RCC 7860 (cell line): ENCODE data around the gene USP35.
"Not testable (repeated sequence)": the region's sequence is repeated elsewhere in the genome, so short reads cannot be mapped to it uniquely, and the experiment has no call there.

Experiments
- DNase-seq: peaks from one replicate; pipeline ENCODE4 v3.0.0-alpha.2; 2015; ENCODE audit warnings: low spot score
- FAIRE-seq: peaks from 2 replicates; lab custom pipeline; 2012; peaks lifted over from hg19 to GRCh38; lab: Jason Lieb, UNC

USP35 gene

DNA sequence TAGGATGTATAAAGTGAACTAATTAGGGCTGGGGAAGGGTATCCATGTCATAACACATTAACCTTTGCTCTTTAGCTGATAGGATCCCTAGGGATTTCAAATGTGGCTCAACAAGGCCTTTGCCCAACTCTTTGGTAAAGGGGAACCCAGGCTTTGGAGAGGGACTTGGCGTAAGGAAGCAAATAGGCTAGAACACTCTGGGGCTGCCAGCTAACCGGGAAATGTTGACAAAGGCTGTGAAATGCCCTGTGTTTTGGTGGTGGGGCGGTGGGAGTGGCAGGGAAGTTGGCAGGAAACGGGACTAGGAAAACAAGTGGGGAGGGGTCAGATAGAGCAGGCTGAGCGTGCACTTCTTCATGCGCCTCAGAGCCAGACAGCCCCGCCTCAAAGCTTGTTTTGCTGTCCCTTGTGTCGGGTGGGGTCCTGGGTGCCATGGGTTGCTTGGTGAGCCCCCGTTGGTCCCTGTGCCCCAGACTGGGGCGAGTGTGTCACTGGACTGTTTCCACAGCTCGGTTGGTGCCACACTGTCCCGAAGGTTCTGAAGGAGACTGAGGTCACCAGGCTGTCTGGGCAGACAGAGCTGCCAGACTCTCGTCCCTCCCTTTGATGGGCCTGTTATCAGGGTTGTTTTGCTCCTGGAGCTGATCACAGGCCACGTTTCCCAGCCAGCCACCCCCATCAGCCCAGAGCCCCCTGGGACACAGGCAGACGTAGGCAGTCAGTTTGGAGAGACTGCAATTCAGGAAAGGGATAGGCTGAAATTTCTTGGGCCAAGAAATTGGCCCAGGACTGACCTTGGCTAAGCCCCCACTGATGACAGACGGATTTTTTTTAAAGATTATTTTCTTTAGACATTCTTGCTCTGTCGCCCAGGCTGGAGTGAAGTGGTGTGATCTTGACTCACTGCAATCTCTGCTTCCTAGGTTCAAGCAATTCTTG, 19.9 kb upstream of the USP35 start:
- no peak for DNase-seq

DNA sequence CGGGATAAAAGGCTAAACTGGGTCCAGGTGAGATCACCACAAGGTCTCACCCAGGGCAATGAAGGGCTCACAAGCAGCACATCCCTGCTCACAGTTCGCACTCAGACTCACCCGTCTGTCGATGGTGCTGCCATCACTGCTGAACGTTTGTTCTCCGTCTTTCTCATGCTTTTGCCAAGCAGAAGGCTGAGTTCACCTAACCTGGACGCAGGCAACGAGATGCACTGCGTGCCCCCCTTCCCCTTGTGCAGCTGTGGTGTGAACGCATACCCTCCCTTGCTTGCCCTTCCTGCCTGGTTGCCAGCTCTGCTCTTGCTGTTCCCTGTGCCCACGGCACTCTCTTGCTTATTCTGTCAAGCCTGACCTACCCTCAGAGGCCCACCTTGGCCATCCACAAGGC, 18.3 kb upstream of the USP35 start:
- DNase-seq (no peak), FAIRE-seq (no peak)

More for the DNA sequence above, 19.9 kb upstream of the USP35 start:
- FAIRE-seq = no peak

DNA sequence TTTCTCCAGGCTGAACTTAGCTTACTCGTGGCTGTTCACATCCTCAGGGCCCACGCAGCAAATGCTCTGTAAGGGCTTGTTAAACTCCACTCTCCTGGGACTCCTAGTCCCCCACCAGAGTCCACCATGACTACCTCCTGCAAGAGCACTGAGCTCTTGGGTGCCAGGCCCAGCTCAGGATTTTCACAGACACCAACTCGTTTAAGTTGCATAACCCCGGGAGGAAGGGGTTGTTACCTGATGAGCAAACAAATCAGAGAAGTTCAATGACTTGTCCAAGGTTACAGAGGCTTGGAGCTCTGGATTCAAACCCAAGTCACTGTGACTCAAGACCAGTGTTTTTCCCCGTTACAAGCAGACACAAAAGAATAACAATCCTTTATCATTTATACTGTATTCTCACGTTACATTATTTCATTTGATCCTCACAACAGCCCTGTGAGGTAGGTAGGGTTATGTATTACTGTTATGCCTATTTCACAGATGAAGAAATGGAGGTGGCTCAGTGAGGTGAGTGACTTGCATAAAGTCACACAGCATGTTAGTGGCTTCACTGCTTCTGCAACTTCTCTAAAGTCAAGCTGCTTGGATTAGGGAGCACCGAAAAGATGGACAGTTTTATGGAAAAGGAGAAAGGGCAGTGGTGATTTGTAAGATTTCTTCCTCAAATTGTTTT, 17.7 kb upstream of the USP35 start:
- FAIRE-seq = no peak

DNA sequence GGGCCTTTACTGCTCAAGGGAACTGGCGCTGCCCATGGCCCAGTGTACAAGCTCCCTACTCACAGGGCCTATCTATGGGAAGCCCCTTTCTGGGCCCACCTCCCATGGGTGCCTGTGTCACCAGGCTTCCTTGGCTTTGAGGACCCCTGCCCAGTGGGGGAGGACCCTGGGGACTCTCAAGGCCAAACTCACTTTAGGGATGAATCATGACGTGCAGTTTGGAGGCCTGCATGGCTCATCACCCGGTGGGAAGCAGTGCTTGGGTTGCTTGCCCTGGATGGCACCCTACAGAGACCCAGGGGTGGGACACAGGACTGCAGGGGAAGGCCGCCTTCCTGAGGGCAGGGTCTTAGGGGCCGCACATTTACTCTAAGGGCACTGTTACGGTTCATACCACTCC, 16.8 kb upstream of the USP35 start:
- DNase-seq (no peak), FAIRE-seq (no peak)

More for the DNA sequence above, 17.7 kb upstream of the USP35 start:
- DNase-seq = no peak

DNA sequence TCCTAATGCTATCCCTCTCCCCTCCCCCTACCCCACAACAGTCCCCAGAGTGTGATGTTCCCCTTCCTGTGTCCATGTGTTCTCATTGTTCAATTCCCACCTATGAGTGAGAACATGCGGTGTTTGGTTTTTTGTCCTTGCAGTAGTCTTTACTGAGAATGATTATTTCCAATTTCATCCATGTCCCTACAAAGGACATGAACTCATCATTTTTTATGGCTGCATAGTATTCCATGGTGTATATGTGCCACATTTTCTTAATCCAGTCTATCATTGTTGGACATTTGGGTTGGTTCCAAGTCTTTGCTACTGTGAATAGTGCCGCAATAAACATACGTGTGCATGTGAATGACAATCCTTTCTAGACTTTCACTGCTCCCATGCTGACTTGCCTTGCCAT, 12.9 kb upstream of the USP35 start:
- not testable (repeated sequence) for DNase-seq, FAIRE-seq

DNA sequence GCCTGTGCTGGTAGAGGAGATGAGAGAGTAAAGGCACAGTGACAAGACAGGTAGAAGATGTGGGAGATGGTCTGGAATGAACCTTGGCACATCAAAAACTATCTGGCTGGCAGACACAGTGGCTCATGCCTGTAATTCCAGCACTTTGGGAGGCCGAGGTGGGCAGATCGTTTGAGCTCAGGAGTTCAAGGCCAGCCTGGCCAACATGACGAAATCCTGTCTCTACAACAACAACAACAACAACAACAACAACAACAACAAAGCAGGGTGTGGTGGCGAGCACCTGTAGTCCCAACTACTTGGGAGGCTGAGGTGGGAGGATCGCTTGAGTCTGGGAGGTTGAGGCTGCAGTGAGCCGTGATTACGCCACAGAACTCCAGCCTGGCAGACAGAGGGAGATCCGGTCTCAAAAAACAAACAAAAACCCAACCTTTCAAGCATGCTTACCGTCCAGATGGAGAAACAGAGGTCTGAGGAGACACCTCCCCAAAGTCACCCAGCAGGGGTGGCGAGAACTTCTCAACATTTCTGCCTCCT, 12.0 kb upstream of the USP35 start:
- DNase-seq (no peak), FAIRE-seq (no peak)

DNA sequence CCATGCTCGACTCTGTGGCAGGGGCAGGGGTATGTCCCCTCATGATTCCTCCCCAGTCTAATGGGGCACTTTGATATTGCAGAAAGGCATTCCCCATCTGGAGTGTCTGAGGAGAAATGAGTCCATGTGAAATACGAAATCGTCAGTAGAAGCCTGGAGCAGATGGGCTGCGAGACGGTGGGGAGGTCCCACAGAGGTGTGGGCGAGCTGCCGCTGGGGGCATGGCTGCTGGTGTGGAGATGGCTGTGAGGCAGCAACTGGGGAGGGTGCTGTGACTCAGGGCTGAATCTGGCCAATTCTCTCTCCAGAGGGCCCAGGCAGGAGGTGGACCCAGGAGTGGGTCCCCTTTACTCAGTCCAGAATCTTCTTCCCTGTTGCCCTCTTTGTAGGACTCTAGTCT, 11.5 kb upstream of the USP35 start:
- DNase-seq (no peak), FAIRE-seq (no peak)

DNA sequence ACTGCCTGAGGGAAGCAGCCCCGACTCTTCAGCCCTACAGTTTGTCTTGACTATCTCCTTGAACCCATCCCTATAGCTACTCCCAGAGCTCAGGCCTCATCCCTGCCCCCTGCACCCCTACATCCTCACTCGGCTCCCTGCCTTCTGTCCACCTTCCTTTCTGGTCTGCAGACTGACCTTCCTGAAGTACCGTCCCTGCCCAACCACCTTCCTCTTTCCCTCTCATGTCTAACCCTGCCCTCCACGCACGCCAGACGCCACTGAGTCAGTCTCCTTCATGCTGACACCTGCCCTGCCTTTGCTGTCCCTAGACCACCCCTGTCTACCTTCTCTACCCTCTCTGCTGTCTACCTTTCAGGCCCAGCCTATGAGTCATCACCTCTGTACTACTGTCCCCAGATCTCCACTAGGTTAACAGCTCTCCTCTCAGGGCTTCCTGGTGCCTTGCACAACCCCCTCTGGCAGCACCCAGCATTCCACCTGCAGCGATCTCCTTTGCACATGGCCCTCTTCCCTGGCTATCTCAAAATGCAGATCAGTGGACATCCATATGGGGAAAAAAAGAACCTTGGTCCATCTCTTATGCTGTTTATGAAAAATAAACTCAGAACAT, 9.2 kb upstream of the USP35 start:
- FAIRE-seq (no peak), DNase-seq (no peak)

DNA sequence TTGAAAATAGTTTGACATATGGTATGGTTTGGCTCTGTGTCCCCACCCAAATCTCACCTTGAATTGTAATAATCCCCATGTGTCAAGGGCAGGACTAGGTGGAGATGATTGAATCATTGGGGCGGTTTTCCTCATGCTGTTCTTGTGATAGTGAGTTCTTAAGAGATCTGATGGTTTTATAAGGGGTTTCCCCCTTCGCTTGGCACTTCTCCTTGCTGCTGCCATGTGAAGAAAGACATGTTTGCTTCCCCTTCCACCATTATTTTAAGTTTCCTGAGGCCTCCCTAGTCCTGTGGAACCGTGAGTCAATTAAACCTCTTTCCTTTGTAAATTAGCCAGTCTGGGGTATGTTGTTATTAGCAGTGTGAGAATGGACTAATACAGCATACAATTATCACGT, 8.0 kb upstream of the USP35 start:
- no peak for FAIRE-seq
- DNase-seq = no peak

DNA sequence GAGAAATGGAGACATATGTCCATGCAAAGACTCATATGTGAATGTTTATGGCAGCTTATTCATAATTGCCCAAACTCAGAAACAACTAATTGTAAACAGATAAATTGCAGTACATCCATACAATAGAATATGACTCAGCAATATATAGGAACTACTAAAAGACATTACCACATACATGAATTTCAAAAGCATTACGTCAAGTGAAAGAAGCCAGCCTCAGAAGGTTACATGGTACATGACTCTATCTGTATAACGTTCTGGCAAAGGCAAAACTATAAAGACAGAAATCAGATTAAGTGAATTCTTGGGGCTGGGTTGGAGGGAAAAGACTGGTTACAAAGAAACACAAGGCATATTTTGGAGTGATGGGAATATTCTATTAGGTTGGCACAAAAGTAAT, 7.5 kb upstream of the USP35 start:
- no peak for DNase-seq
- no peak for FAIRE-seq

DNA sequence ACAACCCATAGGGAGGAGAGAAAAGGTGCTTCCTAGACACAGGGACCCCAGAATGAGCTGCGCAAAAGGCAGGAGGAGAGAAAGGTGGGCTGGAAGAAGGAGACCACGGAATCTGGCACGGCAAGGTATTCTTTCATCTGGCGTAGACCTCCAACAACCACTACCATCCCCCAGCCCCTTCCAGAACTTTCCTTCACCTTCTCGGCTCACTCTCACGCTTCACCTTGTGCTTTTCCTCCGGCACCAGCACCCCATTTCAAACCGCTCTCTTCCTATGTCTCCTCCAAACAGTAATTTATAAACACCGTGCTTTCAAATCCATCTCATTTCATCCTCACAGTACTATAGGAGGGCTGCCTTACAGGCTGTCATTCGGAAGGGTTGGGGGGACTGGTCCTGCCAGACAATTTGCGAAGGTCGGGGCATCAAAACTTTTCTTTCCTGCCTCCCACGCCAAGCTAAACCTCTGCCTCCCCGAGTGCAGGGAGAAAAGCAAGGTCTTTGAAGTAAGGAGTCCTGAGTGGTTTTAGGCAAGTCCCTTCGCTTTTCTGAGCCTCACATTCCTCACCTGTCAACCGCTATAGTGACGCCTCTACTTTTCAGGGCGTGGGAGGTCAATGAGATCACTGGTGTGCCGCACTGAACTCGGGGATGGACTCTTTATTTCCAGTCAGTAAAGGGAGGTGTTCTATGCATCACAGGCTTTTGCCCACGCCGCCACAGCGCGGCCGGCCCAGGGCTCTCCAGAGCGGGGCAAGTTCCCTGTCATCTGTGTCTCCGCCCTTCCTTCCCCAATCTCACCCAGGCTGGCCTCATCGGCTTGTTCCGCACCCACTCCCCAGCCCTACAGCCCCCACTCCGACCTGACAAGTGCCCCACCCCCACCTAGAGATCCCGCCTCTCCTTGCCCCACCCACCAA, 1.1 kb upstream of the USP35 start:
- FAIRE-seq = no peak
- DNase-seq = peak; percentile 11

DNA sequence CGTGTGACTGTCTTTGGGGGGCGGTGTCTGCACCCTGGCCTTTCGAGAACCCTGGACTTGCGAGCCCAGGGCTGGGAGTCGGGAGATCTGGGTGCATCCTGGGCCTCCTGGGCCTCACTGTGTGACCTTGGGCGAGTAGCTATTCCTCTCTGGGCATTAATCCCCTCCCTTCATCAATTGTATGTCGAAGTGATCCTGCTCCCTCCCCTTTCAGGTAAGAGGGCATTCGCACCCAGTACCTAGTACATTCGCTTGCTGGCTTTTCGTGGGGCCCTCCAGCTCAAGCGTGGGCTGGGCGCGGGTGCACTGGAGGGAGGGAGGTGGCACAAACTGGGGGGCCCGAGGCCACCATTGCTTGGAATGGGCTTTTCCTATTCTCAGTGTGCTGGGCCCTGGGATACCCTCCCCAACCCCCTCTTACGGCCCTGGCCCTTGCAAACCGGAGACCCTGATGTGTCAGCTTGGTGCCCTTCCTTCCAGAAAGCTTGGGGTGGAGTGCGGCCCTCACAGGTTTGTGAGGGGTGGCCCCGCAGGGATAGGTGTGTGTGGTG, 530 bp downstream of the USP35 start:
- FAIRE-seq (no peak), DNase-seq (no peak)

DNA sequence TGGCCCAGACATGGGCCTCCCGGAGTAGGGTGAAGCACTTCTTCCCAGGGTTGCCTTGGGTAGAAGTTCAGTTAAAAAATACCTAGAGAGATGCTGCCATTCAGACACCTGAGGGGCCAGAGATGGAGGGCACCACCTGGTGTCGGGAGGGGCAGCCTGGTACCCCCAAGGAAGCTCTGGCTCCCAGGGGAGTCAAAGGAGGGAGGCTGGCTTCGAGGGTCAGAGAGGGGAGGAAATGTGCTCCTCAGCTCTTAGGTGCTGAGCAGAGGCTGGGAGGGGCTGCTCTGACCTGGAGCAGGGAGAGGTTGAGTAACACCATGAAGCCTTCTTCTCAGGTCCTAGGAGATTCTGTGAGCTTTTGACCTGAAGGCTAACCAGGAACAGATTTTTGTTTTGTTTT, 1.1 kb downstream of the USP35 start:
- no peak for FAIRE-seq
- no peak for DNase-seq

DNA sequence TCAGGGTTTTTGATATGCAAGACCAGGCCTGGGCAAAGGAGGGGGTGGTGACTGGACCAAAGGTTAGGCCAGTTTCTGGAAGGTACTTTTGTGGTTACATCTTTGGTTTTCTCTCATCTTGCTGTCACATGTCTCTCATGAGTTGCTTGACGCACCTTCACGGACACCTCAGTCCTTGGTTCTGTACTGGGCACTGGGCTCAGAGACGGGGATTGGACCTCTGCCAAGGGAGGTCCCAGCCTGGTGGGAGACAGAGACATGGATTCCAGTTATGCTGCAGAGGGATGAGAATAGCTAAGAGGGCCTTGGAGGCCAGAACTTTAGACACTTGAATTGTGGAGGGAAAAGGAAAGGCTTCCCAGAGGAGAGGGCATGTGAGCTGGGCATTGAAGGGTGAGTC, 1.7 kb downstream of the USP35 start:
- no peak for DNase-seq
- FAIRE-seq = no peak

DNA sequence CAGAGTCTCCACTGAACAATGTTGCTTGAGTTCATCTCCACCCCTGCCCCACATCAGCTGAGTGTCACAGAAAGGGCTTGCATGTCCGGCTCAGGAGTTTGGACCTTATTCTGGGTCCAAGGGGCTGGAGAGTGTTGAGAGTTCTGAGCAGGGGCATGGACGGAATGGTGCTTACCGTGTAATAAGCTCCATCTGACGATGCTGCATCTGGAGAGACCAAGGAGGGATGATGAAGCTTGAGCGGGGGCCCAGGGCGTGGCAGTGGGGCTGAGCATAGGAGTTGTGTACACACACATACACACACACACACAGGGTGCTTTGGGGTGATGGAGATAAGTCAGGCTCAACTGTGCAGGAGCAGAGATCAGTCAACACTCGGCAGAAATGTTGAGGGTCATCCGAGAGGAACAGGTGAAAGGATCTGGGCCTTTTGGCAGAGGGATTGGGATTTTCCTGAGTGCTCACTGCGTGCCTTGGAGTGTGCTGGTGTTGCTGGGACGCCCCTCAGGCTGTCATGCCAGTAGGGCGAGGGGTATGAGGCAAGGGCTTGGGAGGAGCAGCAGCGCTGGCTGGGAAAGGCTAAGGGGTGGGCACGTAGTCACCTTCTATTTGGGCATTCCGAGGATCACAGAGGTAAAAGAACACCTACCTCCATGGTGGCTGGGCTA, 2.3 kb downstream of the USP35 start:
- DNase-seq = no peak

DNA sequence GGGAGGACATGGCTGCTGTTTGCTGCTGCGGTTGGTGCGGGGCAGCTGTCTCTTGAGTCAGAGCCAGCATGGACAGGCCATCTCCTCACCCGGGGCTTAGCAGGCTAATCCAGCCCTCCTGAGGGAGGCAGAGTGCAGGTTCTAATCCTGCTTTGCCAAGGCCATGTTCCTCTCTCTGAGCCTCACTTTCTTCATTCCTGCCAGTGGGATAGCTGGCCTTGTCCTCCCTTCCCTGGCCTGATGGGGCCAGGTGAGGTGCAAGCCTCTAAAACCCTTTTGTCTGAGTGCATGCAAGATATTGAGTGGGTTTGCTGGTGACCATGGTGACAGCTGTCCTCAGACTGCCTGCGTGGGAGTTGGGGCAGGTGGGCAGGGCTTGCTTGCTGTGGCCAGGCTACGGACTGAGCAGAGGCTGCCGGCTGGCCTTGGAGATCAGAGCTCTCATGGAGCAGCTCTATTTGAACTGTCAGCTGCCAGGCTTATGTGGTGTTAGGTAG, 3.6 kb downstream of the USP35 start:
- FAIRE-seq = no peak
- DNase-seq = no peak

More for the DNA sequence above, 2.3 kb downstream of the USP35 start:
- no peak for FAIRE-seq

DNA sequence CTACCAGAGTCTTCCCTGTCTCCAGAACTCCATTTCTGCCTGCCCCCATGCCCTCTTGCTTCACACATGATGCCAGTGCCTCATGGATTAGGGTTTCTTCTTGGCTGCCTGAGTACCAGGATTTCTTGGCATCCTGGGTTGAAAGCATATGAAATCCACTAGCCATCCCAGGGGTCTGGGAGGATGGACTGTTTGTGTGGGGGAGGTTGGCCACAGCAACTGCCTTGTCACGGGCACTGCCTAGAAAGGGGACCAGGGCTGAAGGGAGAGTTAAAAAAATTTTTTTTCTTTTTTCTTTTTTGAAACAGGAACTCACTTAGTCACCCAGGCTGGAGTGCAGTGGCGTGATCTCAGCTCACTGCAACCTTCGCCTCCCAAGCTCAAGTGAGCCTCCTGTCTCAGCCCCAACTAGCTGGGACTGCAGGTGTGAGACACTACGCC, 4.2 kb downstream of the USP35 start:
- no peak for FAIRE-seq
- DNase-seq = no peak

DNA sequence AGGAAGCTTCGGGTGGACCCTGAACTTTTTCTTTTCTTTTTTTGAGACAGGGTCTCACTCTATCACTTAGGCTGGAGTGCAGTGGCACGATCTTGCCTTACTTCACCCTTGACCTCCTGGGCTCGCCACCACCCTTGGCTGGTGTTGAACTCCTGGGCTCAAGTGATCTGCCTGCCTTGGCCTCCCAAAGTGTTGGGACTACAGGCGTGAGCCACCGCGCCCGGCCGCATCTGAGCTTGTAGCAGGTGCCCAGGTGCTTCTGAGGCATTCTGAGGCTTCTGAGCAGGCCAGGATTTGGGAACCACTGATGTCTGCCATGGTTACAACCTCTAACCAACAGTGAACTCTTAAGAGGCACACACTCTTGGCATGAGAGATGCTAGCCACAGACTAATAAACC, 5.1 kb downstream of the USP35 start:
- no peak for FAIRE-seq
- no peak for DNase-seq

DNA sequence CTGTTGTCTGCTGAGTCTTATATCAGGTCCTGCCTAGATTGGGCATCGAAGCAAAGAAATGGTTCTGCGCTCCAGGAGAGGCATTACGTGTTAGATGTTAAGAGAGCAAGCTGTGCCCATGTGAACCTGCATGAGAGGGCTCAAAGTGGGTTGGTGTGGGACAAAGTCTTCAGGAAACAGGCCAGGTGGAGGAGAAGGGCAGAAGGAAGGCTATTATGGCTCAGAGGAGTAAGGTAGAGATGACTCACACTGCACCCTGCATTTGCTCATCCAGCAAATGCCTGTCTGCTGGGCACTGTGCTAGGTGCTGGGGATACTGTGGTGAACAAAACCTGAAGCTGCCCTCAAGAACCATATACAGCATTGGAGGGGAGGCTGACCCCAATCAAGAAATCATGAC, 5.8 kb downstream of the USP35 start:
- DNase-seq = no peak
- FAIRE-seq = no peak
